ENCODE measurements around the gene PAX5.

DNA sequence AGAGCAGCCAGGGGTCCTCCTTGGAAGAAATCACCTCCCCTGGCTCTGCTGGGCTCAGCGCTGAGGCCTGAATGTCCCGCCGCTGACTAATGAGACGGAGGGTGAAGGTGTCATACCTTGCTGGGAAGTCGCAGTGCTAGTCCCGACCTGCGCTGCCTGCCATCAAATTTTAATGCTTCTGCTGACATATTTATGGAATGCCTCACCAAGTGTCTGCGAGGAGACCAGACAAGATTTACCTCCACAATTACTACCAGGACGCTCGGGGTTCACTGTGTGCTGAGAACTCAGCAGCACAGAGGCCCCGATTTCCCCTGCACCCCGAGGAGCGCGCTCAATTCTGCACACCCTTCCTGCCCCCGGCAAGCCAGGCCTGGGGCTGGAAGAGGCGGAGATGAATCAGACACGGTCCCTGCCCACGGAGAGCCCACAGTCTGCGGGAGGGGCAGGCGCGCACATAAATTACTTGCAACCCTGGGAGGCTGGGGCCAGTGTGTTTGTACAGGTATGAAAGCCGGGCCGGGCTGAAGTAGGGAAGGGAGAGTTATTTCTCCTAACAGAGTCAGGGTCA lies 175.2 kb downstream of the PAX5 start:
- TF ChIP-seq TAF1 (IDR thresholded peaks at IDR 0.05; ENCODE audit: borderline replicate concordance, insufficient read depth, low read length) = no peak
- TF ChIP-seq, protein P1, sequence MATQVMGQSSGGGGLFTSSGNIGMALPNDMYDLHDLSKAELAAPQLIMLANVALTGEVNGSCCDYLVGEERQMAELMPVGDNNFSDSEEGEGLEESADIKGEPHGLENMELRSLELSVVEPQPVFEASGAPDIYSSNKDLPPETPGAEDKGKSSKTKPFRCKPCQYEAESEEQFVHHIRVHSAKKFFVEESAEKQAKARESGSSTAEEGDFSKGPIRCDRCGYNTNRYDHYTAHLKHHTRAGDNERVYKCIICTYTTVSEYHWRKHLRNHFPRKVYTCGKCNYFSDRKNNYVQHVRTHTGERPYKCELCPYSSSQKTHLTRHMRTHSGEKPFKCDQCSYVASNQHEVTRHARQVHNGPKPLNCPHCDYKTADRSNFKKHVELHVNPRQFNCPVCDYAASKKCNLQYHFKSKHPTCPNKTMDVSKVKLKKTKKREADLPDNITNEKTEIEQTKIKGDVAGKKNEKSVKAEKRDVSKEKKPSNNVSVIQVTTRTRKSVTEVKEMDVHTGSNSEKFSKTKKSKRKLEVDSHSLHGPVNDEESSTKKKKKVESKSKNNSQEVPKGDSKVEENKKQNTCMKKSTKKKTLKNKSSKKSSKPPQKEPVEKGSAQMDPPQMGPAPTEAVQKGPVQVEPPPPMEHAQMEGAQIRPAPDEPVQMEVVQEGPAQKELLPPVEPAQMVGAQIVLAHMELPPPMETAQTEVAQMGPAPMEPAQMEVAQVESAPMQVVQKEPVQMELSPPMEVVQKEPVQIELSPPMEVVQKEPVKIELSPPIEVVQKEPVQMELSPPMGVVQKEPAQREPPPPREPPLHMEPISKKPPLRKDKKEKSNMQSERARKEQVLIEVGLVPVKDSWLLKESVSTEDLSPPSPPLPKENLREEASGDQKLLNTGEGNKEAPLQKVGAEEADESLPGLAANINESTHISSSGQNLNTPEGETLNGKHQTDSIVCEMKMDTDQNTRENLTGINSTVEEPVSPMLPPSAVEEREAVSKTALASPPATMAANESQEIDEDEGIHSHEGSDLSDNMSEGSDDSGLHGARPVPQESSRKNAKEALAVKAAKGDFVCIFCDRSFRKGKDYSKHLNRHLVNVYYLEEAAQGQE (IDR thresholded peaks at IDR 0.05; ENCODE audit: insufficient read depth in 1 of 2, low read depth in 2 of 2, low read length in 2 of 2) = no peak
- TF ChIP-seq SIN3A (IDR thresholded peaks at IDR 0.05; ENCODE audit: borderline replicate concordance, insufficient read depth, low read length) = no peak
- no peak for TF ChIP-seq POLR2AphosphoS5 (IDR thresholded peaks at IDR 0.05; ENCODE audit: low read depth, low read length)

All from PFSK-1 (cell line).